NCI-H2196 (cell line): ENCODE measurements around the gene CD209.
"Not testable (repeated sequence)": the region's sequence is repeated elsewhere in the genome, so short reads cannot be mapped to it uniquely, and the experiment has no call there.

Experiments
- DNase-seq: peaks from one replicate; lab custom pipeline; 2025; ENCODE audit not compliant: unreplicated experiment; lab: John Stamatoyannopoulos, UW

Gene CD209, protein sequence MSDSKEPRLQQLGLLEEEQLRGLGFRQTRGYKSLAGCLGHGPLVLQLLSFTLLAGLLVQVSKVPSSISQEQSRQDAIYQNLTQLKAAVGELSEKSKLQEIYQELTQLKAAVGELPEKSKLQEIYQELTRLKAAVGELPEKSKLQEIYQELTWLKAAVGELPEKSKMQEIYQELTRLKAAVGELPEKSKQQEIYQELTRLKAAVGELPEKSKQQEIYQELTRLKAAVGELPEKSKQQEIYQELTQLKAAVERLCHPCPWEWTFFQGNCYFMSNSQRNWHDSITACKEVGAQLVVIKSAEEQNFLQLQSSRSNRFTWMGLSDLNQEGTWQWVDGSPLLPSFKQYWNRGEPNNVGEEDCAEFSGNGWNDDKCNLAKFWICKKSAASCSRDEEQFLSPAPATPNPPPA

DNA sequence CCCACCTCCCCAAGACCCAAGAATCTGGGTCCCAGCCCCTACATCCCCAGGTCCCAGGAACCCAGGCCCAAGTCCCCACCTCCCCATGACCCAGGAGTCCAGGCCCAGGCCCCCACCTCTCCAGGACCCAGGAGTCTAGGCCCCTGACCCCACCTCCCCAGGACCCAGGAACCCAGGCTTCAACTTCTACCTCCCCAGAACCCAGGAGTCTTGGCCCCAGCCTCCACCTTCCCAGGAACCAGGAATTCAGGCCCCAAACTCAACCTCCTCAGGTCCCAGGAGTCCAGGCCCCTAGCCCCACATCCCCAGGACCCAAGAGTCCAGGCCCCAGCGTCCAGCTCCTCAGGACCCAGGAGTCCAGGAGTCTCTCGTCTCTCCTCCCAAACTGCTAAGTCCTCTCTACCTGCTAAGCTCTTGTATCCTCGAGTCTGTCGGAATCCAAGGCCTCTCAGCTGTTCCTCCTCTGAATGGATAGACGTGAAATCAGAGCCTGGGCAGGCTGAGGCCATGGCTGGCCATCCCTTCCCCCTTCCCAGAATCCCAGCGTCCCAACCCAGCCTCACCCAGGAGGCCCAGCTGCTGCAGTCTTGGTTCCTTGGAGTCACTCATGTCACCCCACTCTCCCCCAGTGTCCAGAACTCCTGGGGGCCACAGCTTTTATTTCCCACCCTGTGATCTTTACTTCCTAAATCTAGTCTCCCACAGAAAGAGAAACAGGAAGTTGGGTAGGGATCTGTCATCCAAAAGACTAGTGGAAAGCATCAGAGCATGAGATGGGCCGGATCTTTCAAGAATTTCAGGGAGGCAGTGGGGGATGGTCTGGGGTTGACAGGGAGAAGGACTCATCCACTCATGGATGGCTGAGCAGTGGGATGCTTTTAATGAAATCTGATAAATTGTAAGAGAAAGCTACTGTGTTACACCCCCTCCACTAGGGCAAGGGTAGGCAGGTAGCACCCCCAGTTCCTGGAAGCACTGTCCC, at the start of gene CD209:
CD209 (minus strand) TSS at position 632 of the 982 bp plus-strand sequence; CDS start at position 609, 23 bp downstream.
- DNase-seq, result no peak

DNA sequence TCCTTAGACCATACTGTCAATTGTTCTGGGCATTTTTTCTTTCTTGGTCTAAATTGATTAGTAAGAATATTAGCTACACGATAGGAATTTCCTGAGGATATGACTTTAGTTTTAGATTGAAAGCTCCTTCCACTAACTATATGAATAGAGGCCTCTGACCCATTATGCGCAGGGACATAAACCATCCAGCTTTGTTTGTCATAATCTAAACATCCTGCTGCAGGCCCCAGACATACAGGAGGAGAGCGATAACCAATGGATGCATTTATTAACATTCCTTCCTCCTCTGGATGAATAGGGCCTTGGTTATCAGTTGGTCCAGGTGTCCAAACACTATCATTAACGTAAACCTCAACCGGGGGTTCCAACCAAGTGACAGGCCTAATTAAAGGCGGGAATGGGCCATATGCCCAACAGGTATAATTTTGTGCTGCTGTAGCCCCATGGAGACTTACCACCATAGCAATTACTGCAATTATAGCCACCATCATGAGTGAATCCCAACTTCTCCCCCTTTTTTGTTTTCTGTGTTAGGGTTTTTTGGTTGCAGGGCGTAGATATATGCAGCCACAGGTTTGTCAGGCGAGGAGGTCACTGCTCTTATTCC, 48.3 kb upstream of the CD209 start:
- no peak for DNase-seq

DNA sequence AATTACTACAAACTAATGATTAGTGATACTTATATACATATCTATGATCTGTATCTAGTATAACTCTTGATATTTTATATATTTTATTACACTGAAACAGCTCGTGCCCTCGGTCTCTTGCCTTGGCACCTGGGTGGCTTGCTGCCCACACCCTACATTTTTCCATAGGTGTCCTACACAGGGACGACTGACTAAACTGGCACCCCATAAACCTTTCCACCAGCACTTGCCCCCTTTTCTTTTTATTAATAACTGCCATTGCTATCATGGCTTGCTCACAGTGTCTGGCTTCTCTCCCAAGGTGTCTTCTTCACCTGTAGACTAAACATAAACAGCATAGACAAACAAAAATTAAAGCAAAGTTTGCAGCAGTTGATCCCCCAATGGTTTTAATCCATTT, 46.2 kb upstream of the CD209 start:
- no peak for DNase-seq

DNA sequence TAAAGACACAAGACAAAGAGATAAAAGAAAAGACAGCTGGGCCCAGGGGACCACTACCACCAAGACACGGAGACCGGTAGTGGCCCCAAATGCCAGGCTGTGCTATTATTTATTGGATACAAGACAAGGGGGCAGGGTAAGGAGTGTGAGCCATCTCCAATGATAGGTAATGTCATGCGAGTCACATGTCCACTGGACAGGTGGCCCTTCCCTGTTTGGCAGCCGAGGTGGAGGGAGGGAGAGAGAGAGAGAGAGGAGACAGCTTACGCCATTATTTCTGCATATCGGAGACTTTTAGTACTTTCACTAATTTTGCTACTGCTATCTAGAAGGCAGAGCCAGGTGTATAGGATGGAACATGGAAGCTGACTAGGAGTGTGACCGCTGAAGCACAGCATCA, 45.4 kb upstream of the CD209 start:
- not testable (repeated sequence) for DNase-seq

DNA sequence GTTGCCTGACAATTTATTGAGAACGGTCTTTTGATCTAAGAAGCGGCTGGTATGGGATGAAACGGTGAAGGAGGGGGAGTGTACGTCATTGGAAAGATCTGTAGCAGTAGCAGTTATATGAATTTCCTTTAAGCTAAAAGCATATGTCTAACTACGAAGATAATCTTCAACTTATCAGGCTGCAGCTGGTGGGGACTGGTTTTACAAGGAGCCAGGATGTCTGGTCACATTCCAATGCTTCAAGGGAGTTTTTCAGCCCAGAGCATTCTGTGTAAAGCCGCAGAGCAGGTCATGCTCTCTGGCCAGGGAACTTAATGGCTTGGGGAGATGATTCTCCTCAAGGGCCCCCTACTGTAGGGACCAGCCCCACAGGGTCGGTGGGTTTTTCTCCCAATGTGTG, 44.9 kb upstream of the CD209 start:
- DNase-seq, result no peak

DNA sequence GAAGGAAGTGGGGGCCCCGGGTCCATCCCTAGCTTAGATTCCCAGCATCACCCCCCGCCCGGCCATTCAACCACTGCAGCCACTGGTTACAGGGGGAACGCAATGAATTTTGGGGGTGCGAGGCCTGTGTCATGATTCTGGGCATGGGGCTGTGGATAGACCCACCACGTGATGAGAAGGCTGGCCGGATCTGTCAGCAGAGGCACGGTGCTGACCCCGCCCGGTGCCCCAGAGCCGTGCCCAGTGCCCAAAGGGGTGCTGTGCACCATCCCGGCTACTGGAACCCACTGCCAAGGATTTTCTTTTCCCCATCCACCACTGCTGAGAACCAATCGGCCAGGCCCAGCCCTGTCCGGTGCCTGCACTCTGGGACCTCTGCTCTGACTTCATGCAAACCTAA, 43.1 kb upstream of the CD209 start:
- DNase-seq, result no peak

DNA sequence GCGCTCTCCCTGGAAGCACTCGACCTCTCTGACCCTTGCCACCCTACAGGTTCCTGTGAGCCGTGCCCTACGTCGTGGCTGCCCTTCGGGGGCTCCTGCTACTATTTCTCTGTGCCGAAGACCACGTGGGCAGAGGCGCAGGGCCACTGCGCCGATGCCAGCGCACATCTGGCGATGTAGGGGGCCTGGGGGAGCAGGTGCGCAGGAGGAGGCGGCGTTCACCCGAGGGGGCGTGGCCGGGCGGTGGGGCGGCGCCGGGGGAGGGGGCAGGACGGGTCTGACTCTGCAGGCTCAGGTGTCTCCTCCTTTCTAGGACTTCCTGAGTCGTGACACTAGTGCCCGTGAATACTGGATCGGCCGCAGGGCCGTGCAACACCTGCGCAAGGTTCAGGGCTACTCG, 42.1 kb upstream of the CD209 start:
- peak; percentile 32 for DNase-seq

DNA sequence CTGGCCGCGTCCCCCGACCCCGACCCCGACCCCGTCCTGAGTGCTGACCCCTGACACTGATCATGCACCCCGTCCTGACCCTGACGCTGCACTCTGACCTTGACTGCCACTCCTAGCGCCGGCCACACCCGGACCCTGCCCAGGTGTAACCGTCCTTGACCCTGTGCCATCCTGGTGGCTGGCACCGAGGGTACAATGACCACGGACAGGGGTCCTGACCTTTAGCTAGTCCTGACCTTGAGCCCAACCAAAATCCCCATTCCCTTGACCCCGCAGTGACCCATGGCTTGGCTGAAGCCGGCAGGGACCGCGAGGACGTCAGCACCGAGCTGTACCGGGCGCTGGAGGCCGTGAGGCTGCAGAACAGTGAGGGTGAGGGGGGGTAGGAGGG, 41.6 kb upstream of the CD209 start:
- no peak for DNase-seq

DNA sequence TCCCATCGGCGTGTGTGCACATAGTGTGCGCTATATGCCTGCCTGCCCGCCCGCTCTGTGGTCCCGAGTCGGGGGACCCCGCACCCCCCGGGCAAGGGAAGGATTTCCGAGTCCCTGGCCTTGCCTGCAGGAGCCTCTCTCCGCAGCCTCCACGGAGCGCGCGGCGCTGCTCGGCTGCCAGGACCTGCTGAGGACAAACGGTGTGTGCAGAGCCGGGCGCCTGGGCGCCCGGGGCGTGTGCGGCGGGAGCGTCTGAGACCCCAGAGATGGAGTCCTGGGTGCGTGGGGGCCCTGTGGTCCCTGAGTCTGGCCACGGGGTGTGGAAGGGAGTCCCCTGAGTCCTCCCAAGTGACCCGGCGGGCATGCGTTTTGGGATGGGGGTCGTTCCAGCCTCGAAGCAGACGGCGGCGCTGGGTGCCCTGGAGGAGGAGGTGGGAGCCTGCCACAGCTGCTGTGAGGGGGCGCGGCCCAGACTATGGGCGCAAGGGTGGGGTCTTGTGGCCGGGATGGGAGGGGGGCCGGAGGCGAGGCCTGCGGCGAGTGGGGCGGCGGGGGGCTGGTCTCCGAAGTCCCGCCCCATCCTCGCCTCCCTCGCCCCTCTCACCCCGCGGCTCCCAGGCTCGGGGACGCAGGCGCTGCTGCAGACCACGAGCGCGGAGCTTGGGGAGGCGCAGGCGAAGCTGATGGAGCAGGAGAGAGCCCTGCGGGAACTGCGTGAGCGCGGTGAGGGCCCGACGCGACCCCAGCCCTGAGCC, 41.0 kb upstream of the CD209 start:
- DNase-seq, result no peak

DNA sequence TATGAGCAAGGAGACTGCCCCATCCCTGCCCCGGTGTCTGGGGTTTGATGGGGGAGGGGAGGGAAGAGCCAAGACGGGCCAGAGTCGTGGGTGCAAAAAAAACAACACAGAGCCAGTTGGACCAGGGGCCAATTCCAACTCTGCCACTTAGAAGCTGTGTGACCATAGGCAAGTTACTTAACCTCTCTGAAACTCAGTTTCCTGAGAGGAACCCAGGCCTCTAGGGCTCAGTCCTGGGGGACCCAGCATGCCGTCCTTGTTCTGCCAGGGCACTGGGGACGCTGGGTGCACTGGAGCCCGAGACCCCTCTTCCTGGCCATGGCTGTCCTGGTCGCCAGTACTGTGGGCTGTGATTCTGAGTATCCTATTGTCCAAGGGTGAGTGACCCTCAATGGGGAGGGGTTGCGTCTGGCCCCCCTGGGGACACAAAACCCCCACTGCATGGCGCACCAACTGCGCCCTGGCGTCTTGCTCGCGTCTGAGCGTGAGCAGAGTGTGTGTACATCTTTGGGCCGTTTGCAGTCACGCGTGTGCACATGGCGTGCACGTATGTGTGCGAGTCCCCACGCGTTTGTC, 40.4 kb upstream of the CD209 start:
- DNase-seq, result no peak

DNA sequence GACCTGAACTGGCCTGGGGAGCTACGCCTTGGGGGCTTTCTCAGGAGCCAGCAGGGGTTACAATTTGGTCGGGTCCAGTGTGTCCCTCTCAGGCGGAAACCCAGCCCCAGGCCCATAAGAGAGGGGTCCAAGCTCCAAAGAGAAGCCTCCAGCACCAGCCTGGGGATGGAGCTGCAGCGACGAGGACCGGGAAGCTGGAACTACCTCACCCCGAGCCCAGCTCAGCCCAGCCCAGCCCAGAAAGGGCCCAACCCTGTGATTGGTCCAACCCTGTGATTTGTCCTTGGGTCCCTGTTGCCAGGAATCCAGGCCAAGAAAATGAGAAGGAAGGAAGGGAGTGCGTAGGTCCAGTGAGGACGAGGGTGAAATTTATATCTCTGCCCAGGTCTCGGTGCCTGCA, 39.8 kb upstream of the CD209 start:
- DNase-seq, result no peak

DNA sequence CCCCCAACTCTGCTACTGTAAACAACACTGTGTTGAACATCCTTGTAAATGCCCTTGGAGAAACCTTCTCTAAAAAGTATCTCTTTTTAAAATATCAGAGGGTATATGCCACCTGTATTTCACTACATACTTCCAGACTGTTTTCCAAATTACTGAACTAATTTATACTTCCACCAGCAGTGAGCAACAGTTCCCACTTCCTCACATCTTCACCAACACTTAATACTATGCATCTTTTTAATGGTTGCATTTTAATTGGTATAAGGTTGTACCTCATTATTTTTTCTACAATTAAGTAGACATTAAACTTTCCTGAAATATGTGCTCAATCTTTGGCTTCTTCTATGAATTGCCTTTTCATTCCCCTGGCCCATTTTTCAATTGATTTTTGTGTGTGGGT, 37.5 kb upstream of the CD209 start:
- no peak for DNase-seq

DNA sequence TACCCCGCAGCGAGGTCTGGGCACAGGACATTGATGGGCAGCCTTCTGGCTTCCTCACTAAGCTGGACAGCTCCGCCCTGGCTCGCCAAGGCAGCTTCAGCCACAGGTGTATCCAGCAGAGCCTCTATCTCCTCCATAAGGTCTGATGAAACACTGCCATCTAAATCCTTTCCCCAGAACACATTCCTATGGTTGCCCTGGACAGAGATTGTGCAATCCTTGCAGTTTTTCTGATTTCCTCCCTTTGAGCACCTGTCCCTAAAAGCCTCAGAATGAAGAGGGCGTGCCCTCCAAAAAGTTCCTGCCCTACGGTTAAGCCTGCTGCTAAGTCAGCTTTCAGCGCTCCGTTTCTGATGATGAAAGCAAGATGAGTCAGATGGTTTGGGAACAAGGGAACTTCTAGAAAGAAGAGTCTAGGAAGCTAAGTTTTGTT, 36.7 kb upstream of the CD209 start:
- DNase-seq, result peak; percentile 12

DNA sequence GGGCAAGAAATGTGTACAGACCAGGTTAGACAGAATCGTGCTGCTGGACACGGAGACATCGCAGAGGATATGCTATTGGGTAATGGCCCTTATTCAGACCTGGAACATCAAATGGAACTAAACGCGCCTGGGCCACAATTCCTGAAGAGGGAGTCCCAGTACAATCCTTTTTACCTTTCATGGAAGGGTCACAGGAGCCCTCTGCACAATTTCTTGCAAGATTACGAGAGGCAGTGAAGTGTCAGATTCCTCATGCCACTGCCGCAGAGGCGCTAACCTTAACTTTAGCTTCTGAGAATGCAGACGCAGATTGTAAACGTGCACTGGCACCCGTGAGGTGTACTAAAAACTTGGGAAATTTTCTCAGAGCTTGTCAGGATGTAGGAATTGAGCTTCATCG, 33.8 kb upstream of the CD209 start:
- no peak for DNase-seq

DNA sequence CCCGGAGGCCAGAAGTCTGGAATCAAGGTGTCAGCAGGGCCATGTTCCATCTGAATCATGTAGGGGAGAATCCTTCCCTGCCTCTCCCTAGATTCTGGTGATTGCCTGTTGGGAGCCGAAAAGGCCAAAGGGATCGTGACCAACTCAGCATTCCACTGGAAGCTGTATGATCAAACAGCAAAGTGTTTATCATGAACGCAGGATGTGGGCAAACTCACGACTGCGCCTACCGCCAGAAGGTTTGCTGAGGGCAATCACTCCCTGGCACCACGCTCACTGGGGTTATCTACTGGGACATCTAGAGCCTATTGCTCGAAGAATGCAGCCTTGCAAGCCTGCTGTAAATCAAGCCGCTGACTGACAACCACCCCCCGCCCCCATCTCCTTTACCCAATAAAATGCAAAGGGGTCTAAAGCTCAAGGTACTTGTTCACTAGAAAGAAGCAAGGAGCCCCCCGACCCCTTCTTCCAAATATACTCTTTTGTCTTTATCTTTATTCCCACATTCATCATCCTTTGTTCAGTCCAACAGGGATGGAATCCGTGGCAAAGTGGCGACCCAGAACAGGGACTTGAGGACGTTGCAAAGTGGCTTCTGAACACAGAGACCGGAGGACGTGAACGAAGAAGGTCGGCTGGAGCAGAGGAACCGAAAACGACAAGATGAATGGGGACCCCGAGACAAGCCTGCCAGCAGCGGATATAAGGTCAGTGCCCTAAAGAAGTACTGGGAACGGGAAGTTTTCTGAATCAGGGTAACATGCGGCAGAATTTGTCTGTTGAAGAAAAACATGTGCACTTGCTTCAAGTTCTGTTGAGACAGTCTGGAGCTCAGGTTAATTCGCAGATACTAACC, 32.5 kb upstream of the CD209 start:
- DNase-seq, result no peak

DNA sequence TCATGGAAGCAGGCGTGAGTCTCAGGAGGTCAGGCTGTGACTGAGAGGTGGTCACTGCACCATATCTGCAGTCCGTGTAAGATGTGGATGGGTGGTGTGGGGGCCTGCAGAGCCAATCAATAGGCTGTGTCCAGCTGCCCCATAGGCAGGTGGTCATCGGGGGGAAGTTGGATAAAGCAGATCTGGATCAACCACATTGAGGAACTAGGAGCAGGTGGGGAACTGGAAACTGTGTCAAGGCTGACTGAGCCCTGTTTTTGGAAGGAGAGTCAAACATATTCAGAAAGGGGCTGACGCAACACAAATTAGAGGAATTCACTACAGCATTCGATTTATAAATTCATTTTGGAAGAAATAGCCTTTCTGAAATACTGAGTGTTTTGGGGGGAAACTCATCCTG, 30.7 kb upstream of the CD209 start:
- no peak for DNase-seq

DNA sequence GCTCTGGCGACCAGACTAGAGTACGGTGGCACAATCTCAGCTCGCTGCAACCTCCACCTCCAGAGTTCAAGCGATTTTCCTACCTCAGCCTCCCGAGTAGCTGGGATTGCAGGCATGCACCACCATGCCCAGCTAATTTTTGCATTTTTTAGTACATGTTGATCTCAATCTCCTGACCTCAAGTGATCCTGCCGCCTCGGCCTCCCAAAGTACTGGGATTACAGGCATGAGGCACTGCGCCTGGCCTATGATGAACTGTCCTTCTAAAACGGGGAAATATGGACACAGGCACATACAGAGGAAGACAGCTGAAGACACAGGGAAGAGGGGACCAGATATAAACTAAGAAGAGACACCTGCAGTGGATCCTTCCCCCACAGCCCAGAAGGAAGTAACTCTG, 28.4 kb upstream of the CD209 start:
- no peak for DNase-seq

DNA sequence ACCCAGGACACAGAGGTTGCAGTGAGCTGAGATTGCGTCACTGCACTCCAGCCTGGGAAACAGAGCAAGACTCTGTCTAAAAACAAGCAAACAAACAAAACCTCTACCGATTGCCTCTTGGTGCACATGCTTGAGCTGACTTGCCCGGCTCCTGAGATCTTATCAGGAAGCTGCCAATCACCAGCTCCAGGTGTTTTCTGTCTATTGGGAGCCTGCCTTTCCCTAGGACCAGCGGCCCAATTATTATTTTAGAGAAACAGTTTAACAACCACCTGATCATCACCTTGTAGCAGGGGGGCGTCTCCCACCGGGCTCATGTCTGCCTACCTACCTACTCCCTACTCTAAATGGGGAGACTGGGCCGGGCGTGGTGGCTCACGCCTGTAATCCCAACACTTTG, 26.5 kb upstream of the CD209 start:
- DNase-seq, result no peak

DNA sequence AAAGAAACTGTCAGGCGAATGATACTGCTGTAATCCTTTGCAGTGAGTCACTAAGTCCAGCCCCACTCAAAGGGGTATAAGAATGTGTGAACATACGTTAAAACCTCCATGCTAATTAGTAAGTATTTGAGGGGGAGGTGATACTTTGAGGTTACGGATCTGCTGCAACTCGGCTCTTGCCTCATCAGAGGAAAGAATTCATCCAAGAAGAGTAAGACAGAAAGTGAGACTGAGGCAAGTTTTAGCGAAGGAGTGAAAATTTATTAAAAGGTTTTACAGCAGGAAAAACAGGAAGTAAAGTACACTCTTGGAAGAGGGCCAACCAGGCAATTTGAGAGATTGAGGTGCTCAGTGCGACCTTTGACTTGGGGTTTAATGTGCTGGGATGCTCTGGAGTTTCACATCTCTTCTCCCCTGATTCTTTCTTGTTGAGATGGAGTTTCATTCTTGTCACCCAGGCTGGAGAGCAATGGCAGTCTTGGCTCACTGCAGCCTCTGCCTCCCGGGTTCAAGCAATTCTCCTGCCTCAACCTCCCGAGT, 25.5 kb upstream of the CD209 start:
- no peak for DNase-seq
